GM21528 (cell line): Measurements from ENCODE around the gene SNX9.
"Not testable (repeated sequence)": the region's sequence is repeated elsewhere in the genome, so short reads cannot be mapped to it uniquely, and the experiment has no call there.

ENCODE experiments used
- ATAC-seq: cut with Tn5 transposase; IDR thresholded peaks from one replicate; pipeline ENCODE4 v1.9.1; 2021; ENCODE audit warnings: mild to moderate bottlenecking, moderate library complexity; ENCODE audit not compliant: unreplicated experiment, low FRiP score

SNX9 gene

GRCh38 chr6:157879873-157880254 lies 56.8 kb downstream of the SNX9 start:
- ATAC-seq = peak; percentile 41

DNA sequence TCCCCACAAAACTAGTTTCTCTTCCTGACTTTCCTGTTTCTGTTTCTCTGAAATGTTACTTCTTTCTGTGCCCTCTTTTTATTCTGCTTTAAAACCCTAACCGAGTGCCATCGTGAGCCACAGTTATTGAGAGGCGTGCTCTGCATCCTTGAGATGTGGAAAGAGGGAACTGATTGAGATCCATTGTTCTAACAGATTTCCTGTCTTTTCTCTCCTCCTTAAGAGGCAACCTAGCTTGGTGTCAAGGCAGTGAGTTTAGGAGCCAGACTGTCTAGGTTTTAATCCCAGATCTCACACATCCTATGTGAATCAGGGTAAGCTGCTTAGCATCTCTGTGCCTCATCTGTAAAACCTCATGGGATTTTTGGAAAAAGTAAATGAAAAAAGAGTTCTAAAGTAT lies 57.5 kb downstream of the SNX9 start:
- no peak for ATAC-seq

GRCh38 chr6:157881342-157881741 lies 58.3 kb downstream of the SNX9 start:
- no peak for ATAC-seq

DNA sequence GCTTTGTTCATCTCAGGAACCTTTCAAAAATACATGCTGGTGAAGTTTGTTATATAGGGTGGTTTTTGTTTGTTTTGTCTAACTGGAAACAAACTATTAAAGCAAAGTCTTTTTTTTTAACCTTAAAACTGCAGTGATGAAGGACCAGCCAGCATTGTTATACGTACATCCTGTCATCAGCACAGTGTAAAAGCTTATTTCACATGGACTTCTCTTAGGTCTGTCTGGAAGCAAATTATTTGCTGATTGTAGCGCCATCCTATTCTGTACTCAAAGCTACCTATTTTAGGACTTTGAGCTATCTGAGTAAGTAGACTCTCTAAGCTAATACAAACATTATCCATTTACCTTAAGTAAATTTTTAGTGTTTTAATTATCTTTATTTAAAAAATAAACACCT lies 61.7 kb downstream of the SNX9 start:
- ATAC-seq = no peak

GRCh38 chr6:157885211-157885788 lies 62.3 kb downstream of the SNX9 start:
- ATAC-seq = no peak

DNA sequence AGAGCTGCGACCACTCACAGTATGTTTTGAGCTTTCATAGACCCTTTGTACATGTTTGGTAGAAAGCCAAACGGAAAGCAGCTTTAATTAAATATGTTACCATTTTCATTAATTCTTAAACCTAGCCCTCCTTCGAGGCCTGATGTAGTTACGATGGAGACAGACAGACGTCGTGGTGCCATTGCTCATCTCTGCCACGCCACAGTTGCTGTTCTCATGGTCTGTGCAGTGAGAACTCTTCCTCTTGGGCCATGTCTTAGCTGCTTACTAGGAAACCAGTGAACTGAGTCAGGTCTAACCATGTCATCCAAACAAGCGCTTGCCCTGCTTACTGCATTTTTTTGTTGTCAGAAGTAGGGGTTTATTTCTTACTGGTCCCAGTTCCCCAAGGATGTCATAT lies 62.8 kb downstream of the SNX9 start:
- ATAC-seq = no peak

DNA sequence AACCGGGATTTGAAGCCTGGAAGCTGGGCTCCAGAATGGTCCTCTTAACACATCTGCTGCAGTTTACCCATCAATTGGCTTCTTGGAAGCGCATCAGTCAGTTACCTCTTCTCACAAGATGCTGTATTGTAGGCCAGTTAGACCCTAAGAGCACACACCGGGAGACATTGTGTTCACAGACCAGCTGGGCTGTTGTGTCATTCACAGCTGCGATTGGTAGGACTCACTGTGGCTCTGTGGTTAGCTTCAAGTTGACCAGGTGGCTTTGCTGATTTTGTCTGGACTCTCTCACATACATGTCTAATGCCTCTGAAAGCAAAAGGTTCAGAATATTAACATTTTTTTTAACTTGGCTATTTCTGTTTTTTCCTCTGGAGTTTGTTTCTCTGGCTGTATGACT lies 64.8 kb downstream of the SNX9 start:
- ATAC-seq = no peak

- no peak for ATAC-seq
Measured at GRCh38 chr6:157891544-157892362, 68.7 kb downstream of the SNX9 start.

DNA sequence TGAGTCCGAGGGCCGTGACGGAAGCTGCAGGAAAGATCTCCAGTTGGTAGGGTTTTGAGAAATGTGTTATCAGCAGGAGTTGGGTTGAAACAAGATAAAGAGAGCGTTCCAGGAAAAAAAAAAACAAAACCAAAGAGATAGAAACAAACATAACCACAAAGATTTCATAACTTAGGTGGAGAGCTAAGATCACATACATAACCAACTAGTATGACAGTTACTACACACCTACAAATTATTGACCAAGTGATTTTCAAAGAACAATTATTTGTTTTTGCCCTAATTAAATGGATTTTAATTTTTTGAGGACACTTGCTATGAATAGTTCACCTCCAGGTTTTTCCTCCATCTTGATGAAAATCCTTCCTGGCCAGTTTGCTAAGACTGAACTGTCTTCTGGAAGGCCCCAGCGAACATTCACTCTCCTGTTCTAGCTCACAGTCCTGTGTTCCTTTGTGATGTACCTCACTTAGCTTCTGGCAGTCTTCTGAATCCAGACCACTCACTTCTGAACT lies 69.4 kb downstream of the SNX9 start:
- no peak for ATAC-seq

DNA sequence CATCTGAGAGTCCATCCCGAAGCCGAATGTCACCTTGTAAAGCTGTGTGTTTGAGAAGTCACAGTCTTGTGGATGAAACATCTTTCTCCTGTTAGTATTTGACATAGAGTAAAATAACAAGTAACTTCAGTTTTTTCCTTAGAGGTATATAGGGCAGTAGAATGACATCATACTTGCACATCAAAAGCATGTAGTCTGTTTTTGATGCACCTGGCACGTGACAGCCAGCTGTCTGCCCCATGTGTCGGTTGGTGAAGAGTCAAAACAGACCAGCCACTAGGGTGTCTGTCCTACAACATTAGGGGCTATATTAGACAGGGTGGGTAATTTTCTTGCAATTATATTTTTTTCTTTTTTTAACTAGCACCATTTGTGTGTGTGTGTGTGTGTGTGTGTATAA lies 70.2 kb downstream of the SNX9 start:
- no peak for ATAC-seq

DNA sequence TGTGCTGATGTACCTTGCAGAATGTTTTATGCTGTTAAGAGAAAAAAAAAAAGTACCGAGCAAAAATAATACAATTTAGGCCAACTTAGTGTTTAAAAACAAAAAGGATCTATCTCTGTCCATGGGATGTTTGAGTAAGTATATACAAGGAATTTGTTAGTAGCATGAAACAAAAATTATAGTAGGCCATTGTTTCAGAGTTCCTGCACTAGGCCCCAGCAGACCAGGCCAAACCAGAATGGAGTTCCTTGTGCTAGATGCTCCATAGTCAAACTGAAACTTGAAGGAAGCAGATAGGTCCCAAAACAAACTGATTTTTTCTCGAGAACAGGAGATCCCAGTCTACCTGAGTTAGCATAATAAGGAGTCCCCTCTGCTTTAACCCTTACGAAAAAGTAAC lies 72.5 kb downstream of the SNX9 start:
- ATAC-seq = no peak

- no peak for ATAC-seq
Measured at GRCh38 chr6:157896932-157897331, 73.9 kb downstream of the SNX9 start.

- ATAC-seq = no peak
Measured at GRCh38 chr6:157898169-157898568, 75.1 kb downstream of the SNX9 start.

DNA sequence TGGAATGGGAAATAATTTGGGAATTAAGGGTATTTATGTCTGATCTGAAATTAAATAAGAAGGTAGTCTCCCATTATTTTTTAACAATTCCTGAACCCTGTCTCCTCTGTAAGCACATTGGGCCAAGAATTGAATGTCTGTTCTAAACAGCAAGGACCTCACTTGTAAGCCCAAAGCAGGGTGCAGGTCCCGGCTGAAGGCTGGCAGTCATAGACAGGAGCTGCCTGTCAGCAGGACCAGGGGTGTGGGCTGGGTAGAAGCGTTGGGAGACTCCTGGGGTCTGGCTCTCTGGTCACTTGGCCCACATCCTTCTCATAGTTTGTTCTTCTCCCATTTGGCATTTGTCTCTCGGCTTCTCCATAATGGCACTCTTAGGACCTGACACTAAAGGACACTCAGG lies 75.6 kb downstream of the SNX9 start:
- no peak for ATAC-seq

GRCh38 chr6:157900262-157900661 lies 77.2 kb downstream of the SNX9 start:
- not testable (repeated sequence) for ATAC-seq

GRCh38 chr6:157900751-157901150 lies 77.7 kb downstream of the SNX9 start:
- not testable (repeated sequence) for ATAC-seq

- ATAC-seq = no peak
Measured at GRCh38 chr6:157904999-157905398, 82.0 kb downstream of the SNX9 start.

DNA sequence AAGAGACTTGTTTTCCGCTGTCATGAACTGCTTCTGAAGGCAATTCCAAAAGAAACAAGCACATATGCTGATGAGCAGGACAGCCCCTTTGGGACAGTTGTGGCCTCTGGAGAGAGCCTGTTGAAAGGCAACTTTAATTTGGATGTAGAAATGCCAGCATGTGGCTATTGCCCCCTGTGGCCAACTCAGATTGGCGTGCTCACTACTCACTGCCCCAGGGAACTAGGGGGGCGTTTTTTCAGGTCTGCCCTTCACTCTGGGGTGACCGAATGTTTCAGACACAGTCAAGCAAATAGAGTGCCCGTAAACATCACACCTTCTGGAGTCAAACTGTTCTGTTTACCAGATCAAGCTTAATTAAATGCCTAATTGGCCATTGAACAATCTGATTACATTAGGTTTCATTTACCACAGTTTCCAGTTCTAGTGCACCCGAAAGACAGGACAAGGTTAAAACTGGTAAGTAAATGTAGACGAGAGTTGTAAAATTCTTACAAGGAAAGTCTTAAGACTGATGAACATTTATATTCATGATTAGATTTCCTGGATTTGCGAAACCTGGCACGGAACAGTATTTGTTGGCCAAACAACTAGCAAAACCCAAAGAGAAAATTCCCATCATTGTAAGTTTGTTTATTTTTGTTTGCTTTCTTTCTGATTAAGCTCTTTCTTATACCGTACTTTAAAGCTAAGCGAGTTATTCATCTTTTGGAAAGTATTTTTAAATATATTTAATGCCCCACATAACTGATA lies 82.7 kb downstream of the SNX9 start:
- no peak for ATAC-seq

- no peak for ATAC-seq
Measured at GRCh38 chr6:157906537-157907061, 83.6 kb downstream of the SNX9 start.

GRCh38 chr6:157907651-157908050 lies 84.6 kb downstream of the SNX9 start:
- ATAC-seq = no peak
